GM23248 (cell line): Measurements from ENCODE around the gene KRTAP29-1.

Source experiments
- EZH2 ChIP-seq: fragments of 200-600 bp; sonication (generic); IDR thresholded peaks from 2 replicates; pipeline ENCODE4 v1.6.1; 2018; ENCODE audit warnings: antibody characterized with exemption, mild to moderate bottlenecking; ENCODE audit not compliant: insufficient read depth, poor library complexity, severe bottlenecking
- EZH2phosphoT487 ChIP-seq: fragments of 200-600 bp; sonication (generic); IDR thresholded peaks from 2 replicates; pipeline ENCODE4 v1.6.1; 2018; ENCODE audit warnings: antibody characterized with exemption, moderate library complexity, mild to moderate bottlenecking, low read depth; ENCODE audit not compliant: insufficient read depth

DNA sequence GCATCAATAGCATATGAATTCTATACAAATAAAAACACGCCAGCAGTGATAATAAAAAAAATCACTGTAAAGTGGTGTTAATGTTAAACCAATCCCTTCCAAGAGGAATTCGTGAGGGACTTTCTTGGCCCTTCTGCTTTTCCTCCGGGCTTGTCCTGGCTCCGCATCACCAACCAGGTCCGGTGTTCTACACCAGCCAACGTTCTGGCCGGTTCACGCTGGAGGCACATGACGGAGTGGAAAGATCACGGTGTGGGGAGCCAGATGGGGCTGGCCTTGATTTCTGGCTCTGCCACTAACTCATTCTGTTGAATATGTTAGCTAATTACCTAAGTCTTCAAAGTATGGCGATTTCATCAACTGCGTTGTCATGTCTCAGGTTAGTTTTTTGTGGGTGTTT, 1.4 kb upstream of the KRTAP29-1 start:
- TF ChIP-seq EZH2phosphoT487, result no peak
- TF ChIP-seq EZH2, result no peak
